Right lobe of liver (tissue), 4 donors: Measurements from ENCODE around the gene DAO.

Experiments used
- POLR2A ChIP-seq: fragments of 450-650 bp; IDR thresholded peaks from one replicate; pipeline ENCODE4 v1.6.1; 2017; ENCODE audit warnings: antibody characterized with exemption, mild to moderate bottlenecking
- TF ChIP-seq, protein P1 (sequence below), 4 donors: fragments of 200-600 bp in 3 of 4; fragments of 450-650 bp in 1 of 4; IDR thresholded peaks; one replicate each; pipeline versions ENCODE4 v1.5.1 to v1.8.0; 2016 to 2022; ENCODE audit warnings: antibody characterized with exemption in 4 of 4, mild to moderate bottlenecking in 2 of 4
- donor health status: DM: no; HTN: no; CAD: no.
- donor health status: DM: no; HTN: no; CAD: no.
- donor health status: DM: no; HTN: yes; CAD: no.

DNA sequence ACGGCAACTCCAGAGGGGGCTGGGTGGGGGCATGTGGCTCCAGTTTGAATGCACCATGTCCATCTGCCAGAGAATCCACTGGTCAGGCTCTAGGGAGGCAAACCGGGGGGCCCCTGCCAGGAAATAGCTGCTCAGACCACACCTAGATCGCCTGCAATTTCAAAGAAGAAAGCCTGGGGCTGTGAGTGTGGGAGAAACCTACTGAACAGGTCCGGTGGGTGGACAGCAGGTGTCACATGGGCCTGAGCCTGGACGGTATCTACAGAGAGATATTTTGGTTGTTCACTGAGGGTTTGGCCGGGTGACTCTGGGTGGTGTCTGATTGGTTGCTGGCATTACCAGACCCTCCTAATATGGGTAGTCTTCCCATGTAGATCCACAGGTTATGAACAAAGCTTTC is 32.0 kb downstream of the DAO start:
- TF ChIP-seq, protein P1, sequence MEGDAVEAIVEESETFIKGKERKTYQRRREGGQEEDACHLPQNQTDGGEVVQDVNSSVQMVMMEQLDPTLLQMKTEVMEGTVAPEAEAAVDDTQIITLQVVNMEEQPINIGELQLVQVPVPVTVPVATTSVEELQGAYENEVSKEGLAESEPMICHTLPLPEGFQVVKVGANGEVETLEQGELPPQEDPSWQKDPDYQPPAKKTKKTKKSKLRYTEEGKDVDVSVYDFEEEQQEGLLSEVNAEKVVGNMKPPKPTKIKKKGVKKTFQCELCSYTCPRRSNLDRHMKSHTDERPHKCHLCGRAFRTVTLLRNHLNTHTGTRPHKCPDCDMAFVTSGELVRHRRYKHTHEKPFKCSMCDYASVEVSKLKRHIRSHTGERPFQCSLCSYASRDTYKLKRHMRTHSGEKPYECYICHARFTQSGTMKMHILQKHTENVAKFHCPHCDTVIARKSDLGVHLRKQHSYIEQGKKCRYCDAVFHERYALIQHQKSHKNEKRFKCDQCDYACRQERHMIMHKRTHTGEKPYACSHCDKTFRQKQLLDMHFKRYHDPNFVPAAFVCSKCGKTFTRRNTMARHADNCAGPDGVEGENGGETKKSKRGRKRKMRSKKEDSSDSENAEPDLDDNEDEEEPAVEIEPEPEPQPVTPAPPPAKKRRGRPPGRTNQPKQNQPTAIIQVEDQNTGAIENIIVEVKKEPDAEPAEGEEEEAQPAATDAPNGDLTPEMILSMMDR (IDR thresholded peaks at IDR 0.05): no peak
- no peak for TF ChIP-seq POLR2A
